HL-60 (cell line): Measurements from ENCODE around the gene CNTNAP2.

ENCODE experiments used
- CTCF ChIP-seq: IDR thresholded peaks from one replicate; pipeline ENCODE4 v1.5.1; 2011; ENCODE audit warnings: low read length, control low read depth, inconsistent platforms; ENCODE audit not compliant: insufficient read depth
- POLR2AphosphoS5 ChIP-seq: IDR thresholded peaks from 2 replicates; pipeline ENCODE4 v1.6.1; 2012; ENCODE audit warnings: low read depth

- TF ChIP-seq CTCF (no peak), POLR2AphosphoS5 (no peak)
Observed at GRCh38 chr7:146654048-146654447, 537.4 kb downstream of the CNTNAP2 start.
